Liver (tissue), 3 donors: ENCODE measurements around the gene CHMP4A.

Source experiments
- CTCF ChIP-seq: fragments of 150-350 bp; IDR thresholded peaks from 2 replicates; pipeline ENCODE4 v1.5.1; 2017; ENCODE audit warnings: improper control_type of control experiment, low read depth, low read length; ENCODE audit not compliant: missing input control
- FOXA2 ChIP-seq: IDR thresholded peaks from 2 replicates; pipeline ENCODE4 v1.6.1; 2016; ENCODE audit warnings: antibody characterized with exemption
- JUND ChIP-seq, 2 donors: IDR thresholded peaks; 2 replicates each; pipeline ENCODE4 v1.6.1; 2016; ENCODE audit warnings: antibody characterized with exemption in 2 of 2
- TAF1 ChIP-seq: conservative IDR thresholded peaks from 2 replicates; pipeline ENCODE4 v1.6.1; 2016; ENCODE audit warnings: antibody characterized with exemption, mild to moderate bottlenecking
- donor health status: healthy.
- donor health status: healthy.

DNA sequence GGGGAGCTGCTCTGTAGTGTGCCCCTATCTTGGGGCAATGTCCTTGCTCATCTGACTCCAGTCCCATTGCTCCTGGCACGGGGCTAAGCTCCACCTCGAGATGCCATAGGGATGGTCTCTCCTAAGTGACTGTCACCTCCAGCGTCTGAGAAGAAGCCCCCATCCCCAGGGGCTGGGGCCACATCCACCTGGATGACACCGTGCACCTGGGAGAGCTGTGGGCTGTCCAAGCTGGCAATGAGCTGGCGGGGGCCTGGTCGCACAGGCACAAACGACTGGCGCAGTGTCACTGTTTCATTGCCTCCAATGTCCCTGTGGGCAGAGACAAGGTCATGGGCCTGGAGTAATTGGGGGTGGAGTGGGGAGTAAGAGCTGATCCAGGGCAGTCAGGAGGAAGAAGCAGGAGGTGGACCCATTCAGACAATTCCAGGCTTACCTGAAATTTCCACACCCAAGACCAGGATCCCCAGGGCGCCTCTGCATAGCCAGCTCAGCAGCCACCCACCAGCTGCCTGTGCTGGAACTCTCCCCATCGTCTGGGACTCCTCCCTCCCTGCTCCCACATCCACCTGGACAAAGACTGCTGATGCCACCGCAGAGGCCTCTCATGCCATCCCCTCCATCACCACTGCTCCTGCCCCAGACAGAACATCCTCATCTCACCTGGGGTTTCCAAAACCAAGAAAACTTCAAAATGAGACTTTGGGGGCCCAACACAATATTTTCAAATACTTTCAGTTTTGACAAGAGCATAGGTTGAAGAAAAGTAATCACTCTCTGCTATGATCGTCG, 36.1 kb upstream of the CHMP4A start:
- TF ChIP-seq FOXA2 (no peak), CTCF (no peak), TAF1 (no peak), JUND (IDR thresholded peaks at IDR 0.05) (no peak)
